Measurements from ENCODE around the gene UST. TPM values are rescaled to one million over a fixed set of nuclear protein-coding genes. Genes with fewer than 3 reads are reported as not detected.

UST gene
- total RNA-seq, 1 experiment from 2014 or later, result 6.1 TPM

- ATAC-seq (no peak), DNase-seq (ENCODE audit: low read depth, low spot score) (no peak)
- Histone ChIP-seq H3K27me3 (ENCODE audit: insufficient read depth, low read length) (no peaks in the 10 kb centered on the region), H3K9ac (ENCODE audit: low read length) (no peak overlapping the region), H3K4me2 (ENCODE audit: low read length) (no peak overlapping the region), H3K79me2 (ENCODE audit: insufficient read depth, low read length) (no peaks in the 10 kb centered on the region), H3K27ac (ENCODE audit: low read depth, low read length) (no peak overlapping the region), H2AFZ (ENCODE audit: low read depth, low read length, poor library complexity, severe bottlenecking) (no peak overlapping the region), H3K4me3 (replicated peaks in 1 of 2; ENCODE audit: low read depth in 1 of 2, low read length in 2 of 2) (no peak overlapping the region), H3K9me2 (ENCODE audit: insufficient read depth) (no peaks in the 10 kb centered on the region), H3K4me1 (ENCODE audit: control insufficient read depth in 1 of 2, insufficient read depth in 2 of 2, low read length in 2 of 2) (no peaks in the 10 kb centered on the region), H4K20me1 (ENCODE audit: insufficient read depth) (no peaks in the 10 kb centered on the region), H3K36me3 (ENCODE audit: control insufficient read depth in 1 of 2, insufficient read depth in 2 of 2, low read length in 2 of 2) (no peaks in the 10 kb centered on the region), H3K9me3 (ENCODE audit: control insufficient read depth in 1 of 2, insufficient read depth in 1 of 2, low read depth in 1 of 2, low read length in 2 of 2) (no peaks in the 10 kb centered on the region)
- ChIA-PET RAD21 (ENCODE audit: low non-redundant PET in 1 of 2, low total read pairs in 2 of 2, uncharacterized antibody in 2 of 2, unreplicated experiment in 2 of 2) (no interaction called here), CTCF (no interaction called here), POLR2A (no interaction called here)
- intact Hi-C loops (cut with micrococcal nuclease), result no loop called here
- no peak for TF ChIP-seq SIN3A (IDR thresholded peaks at IDR 0.05; ENCODE audit: low read depth)
- no peak for TF ChIP-seq POLR2AphosphoS5 (IDR thresholded peaks at IDR 0.05; ENCODE audit: low read depth, low read length)
- TF ChIP-seq, protein P1, sequence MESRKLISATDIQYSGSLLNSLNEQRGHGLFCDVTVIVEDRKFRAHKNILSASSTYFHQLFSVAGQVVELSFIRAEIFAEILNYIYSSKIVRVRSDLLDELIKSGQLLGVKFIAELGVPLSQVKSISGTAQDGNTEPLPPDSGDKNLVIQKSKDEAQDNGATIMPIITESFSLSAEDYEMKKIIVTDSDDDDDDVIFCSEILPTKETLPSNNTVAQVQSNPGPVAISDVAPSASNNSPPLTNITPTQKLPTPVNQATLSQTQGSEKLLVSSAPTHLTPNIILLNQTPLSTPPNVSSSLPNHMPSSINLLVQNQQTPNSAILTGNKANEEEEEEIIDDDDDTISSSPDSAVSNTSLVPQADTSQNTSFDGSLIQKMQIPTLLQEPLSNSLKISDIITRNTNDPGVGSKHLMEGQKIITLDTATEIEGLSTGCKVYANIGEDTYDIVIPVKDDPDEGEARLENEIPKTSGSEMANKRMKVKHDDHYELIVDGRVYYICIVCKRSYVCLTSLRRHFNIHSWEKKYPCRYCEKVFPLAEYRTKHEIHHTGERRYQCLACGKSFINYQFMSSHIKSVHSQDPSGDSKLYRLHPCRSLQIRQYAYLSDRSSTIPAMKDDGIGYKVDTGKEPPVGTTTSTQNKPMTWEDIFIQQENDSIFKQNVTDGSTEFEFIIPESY (IDR thresholded peaks at IDR 0.05; ENCODE audit: extremely low read depth, insufficient replicate concordance, low read length), result no peak
- TF ChIP-seq MAX (IDR thresholded peaks at IDR 0.05), result no peak
- no peak for TF ChIP-seq FOSL1 (IDR thresholded peaks at IDR 0.05; ENCODE audit: low read depth)
- TF ChIP-seq EZH2phosphoT487 (IDR thresholded peaks at IDR 0.05; ENCODE audit: borderline replicate concordance), result no peak
- no TSS peak for BruUV-seq (replicated peaks)
These were observed 82.7 kb downstream of the UST start for GRCh38 chr6:148829415-148830101.

GRCh38 chr6:148830614-148831013, 83.8 kb downstream of the UST start:
- no peak overlapping the region for H3K4me2 ChIP-seq (ENCODE audit: low read length)
- no peak for DNase-seq (ENCODE audit: low read depth, low spot score)
- no peaks in the 10 kb centered on the region for H3K4me1 ChIP-seq (ENCODE audit: control insufficient read depth in 1 of 2, insufficient read depth in 2 of 2, low read length in 2 of 2)
- CTCF ChIA-PET, result no interaction called here
- TF ChIP-seq CEBPB (IDR thresholded peaks at IDR 0.05; ENCODE audit: low read depth), result no peak
- H3K79me2 ChIP-seq (ENCODE audit: insufficient read depth, low read length), result no peaks in the 10 kb centered on the region
- H3K27me3 ChIP-seq (ENCODE audit: insufficient read depth, low read length), result no peaks in the 10 kb centered on the region
- H3K9ac ChIP-seq (ENCODE audit: low read length), result no peak overlapping the region
- no peak overlapping the region for H2AFZ ChIP-seq (ENCODE audit: low read depth, low read length, poor library complexity, severe bottlenecking)
- no peaks in the 10 kb centered on the region for H4K20me1 ChIP-seq (ENCODE audit: insufficient read depth)
- no peaks in the 10 kb centered on the region for H3K9me3 ChIP-seq (ENCODE audit: control insufficient read depth in 1 of 2, insufficient read depth in 1 of 2, low read depth in 1 of 2, low read length in 2 of 2)
- BruUV-seq (replicated peaks), result no TSS peak
- intact Hi-C loops (cut with micrococcal nuclease), result no loop called here
- POLR2A ChIA-PET, result no interaction called here
- no peak for ATAC-seq
- no peak overlapping the region for H3K27ac ChIP-seq (ENCODE audit: low read depth, low read length)
- RAD21 ChIA-PET (ENCODE audit: low non-redundant PET in 1 of 2, low total read pairs in 2 of 2, uncharacterized antibody in 2 of 2, unreplicated experiment in 2 of 2), result no interaction called here
- H3K9me2 ChIP-seq (ENCODE audit: insufficient read depth), result no peaks in the 10 kb centered on the region
- H3K36me3 ChIP-seq (ENCODE audit: control insufficient read depth in 1 of 2, insufficient read depth in 2 of 2, low read length in 2 of 2), result no peaks in the 10 kb centered on the region
- H3K4me3 ChIP-seq (replicated peaks in 1 of 2; ENCODE audit: low read depth in 1 of 2, low read length in 2 of 2), result no peak overlapping the region
